HG03196 (cell line): Measurements from ENCODE around the gene BAZ2A.
"Not testable (repeated sequence)": the region's sequence is repeated elsewhere in the genome, so short reads cannot be mapped to it uniquely, and the experiment has no call there.

Experiments
- ATAC-seq: cut with Tn5 transposase; IDR thresholded peaks from one replicate; pipeline ENCODE4 v1.9.1; 2021; ENCODE audit not compliant: unreplicated experiment

The BAZ2A gene

GRCh38 chr12:56630180-56630632, at the start of gene BAZ2A:
BAZ2A (minus strand) TSS chr12:56630326; CDS start chr12:56617530, 12,796 bp downstream.
- ATAC-seq, result peak; percentile 50

- no peak for ATAC-seq
Observed at GRCh38 chr12:56678852-56679251, 48.7 kb upstream of the BAZ2A start.

- no peak for ATAC-seq
Observed at GRCh38 chr12:56677680-56678079, 47.6 kb upstream of the BAZ2A start.

GRCh38 chr12:56676851-56677580, 46.9 kb upstream of the BAZ2A start:
- no peak for ATAC-seq

- no peak for ATAC-seq
Observed at GRCh38 chr12:56671608-56672007, 41.5 kb upstream of the BAZ2A start.

GRCh38 chr12:56670836-56671235, 40.7 kb upstream of the BAZ2A start:
- ATAC-seq, result no peak

GRCh38 chr12:56668197-56668457, 38.0 kb upstream of the BAZ2A start:
- ATAC-seq, result no peak

GRCh38 chr12:56661979-56662638, 32.0 kb upstream of the BAZ2A start:
- ATAC-seq, result no peak

- ATAC-seq, result no peak
Observed at GRCh38 chr12:56661560-56661959, 31.4 kb upstream of the BAZ2A start.

- ATAC-seq, result no peak
Observed at GRCh38 chr12:56658921-56659320, 28.8 kb upstream of the BAZ2A start.

- ATAC-seq, result no peak
Observed at GRCh38 chr12:56657416-56658379, 27.6 kb upstream of the BAZ2A start.

- not testable (repeated sequence) for ATAC-seq
Observed at GRCh38 chr12:56653781-56654180, 23.7 kb upstream of the BAZ2A start.

- not testable (repeated sequence) for ATAC-seq
Observed at GRCh38 chr12:56648023-56648422, 17.9 kb upstream of the BAZ2A start.

- peak; percentile 99 for ATAC-seq
Observed at GRCh38 chr12:56645717-56646446, 15.8 kb upstream of the BAZ2A start, which contains the start of gene ATP5F1B. ATP5F1B (minus strand) TSS chr12:56645984; CDS start chr12:56645963, 21 bp downstream.

GRCh38 chr12:56645201-56645716, 15.1 kb upstream of the BAZ2A start:
- no peak for ATAC-seq

- ATAC-seq, result no peak
Observed at GRCh38 chr12:56644654-56645053, 14.5 kb upstream of the BAZ2A start.

- ATAC-seq, result no peak
Observed at GRCh38 chr12:56641219-56641618, 11.1 kb upstream of the BAZ2A start.

- ATAC-seq, result no peak
Observed at GRCh38 chr12:56637621-56638020, 7.5 kb upstream of the BAZ2A start.

GRCh38 chr12:56636675-56637540, 6.8 kb upstream of the BAZ2A start:
- peak; percentile 46 for ATAC-seq
